DMS 273 (cell line): ENCODE results near the gene EN1.

Source experiments
- DNase-seq: peaks from one replicate; lab custom pipeline; 2025; ENCODE audit not compliant: unreplicated experiment; lab: John Stamatoyannopoulos, UW

The EN1 gene

DNA sequence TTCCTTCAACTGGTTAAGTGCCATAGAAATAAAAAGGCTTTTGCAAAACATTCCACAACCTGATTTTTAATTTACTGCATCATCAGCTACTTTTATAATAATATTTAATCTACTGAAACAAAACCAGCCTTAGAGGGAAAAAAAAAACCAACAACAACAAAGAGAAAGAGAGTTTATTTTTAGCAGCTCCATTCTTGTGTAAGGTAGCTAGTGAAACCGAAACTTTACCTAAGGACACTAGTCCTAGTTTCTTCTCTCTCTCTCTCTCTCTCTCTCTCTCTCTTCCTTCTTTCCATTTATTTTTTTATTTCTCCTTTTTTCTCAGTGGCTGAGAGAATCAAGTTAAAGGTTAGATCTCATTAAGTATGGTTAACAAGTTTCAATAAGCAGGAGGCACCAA lies 21.4 kb downstream of the EN1 start:
- DNase-seq = no peak

DNA sequence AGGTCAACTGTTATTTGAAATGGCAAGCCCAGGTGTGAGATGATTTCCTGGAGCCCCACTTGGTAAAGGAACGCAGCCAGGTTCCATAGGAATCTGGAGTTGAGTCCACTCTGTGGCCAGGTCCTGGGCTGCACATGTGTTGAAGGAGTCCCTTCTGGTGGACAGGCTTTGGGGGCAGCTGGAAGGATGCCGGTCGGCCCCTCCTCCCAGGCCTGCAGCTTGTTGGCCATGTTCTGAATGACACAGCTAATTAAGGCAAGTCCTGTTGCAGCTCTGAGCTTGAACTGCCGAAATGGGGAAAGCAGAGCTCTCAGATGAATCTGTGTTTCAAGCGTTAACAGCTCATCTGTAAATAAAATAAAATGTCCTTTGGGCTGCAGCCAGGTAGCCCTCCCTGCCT lies 23.8 kb downstream of the EN1 start:
- no peak for DNase-seq

DNA sequence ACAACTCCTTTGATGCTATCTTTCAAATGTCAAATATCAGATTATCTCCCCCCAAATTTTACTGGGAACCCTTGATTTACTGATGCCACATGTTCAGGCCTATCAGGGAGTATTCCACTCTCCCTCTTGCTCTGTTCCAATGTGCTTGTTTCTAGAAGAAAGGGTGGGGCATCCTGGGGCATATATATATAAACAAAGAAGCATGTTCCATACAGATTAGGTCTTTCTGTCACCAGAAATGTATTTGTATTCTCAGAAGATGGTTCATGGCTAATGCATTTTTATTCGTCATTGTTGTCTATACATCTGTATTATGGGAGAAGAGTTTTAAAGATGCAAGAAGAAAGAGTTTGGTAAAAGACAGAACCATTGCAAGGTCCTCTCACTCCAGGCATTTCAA lies 24.9 kb downstream of the EN1 start:
- no peak for DNase-seq

- no peak for DNase-seq
Observed at GRCh38 chr2:118822015-118822414, 25.4 kb downstream of the EN1 start.

- no peak for DNase-seq
Observed at GRCh38 chr2:118817469-118817868, 30.0 kb downstream of the EN1 start.

- no peak for DNase-seq
Observed at GRCh38 chr2:118816669-118817068, 30.8 kb downstream of the EN1 start.

DNA sequence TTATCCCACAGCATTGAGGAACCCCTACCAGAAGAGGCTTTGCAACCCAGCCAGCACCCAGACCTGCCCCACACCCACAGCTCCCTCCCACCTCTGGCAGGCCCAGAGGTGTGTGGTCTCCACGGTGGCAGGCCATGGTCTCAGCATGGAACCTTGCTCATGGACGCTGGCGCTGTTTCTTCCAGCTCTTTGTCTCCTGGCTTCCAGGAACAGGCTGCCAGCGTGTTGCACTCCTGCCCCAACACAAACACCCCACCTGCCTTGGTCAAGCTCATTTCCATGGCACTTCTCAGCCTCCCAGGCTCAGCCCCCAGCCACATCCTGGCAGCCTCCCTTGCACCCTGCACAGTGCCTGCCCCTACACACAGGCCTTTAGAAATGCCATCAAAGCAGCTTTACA lies 31.7 kb downstream of the EN1 start:
- no peak for DNase-seq

- DNase-seq = no peak
Observed at GRCh38 chr2:118815314-118815713, 32.1 kb downstream of the EN1 start.

DNA sequence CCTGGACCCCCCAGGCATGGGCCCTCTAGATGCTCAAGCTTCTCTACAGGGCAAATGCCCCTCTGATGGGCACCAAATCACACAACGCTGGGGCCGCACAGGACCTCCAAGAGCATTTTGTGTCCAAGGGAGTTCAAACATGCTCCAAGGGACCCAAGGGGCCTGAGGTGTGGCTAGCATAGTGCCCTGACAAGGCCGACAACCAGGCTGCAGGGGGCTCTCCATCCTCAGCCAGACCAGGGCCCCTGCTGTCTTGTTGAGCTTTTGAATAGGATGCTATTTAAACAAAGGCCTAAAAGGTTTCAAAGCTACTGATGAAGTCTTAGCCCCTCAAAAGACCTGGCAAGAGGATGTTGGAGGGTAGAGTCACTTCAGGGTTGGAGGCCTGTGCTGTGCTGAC lies 33.1 kb downstream of the EN1 start:
- DNase-seq = no peak

DNA sequence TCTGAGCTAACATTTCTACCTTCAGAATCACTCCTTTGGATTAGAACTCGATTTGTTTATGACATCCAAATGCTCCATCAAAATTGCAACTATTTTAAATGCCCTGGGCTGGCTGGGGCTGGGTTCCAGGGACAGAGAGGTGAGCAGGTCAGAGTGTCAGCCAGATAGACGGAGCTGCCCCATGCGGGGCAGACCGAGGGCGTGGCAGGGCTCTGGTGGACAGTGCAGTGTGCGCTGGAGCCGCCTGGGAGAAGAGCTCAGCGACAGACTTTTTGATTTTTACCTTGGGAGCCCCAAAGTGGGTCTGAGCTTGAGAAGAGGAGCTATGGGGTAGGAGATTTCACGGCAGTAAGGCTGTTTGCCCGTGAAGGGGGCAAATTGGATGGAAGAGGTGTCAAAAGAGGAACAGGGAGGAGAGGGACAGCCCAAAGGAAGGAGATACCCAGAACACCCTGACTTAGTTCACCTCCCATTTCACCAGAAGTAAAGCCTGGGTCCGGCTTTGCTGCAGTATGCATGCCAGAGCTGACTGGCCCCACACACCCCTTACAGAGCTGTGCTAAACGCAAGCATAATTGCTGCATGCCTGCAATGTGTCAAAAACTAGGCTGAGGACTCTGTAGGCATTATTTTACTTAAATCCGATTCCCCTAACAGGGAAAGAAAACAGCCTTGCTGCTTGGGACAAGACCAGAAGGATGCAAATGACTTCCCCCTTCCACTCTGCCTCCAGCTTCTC lies 33.7 kb downstream of the EN1 start:
- no peak for DNase-seq

GRCh38 chr2:118813111-118813510 lies 34.3 kb downstream of the EN1 start:
- DNase-seq = no peak

DNA sequence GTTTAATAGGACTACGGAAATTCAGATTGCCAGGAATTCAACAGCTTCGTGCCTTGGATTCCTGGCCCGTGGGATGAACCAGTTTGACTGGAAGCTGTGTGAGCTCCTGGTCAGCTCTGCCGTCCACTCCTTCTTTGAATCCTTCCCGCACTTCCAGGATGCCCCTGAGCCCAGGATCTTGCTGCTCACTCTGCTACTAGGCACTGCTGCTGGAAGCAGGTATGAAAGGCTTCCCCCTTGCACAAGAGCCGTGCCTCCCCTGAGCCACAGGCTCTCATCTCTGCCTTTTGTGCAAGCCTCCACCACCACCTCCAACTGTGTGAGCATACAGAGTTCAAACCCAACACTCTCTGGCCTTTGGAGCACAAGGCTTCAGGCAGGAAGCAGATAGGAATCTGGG lies 34.9 kb downstream of the EN1 start:
- no peak for DNase-seq

DNA sequence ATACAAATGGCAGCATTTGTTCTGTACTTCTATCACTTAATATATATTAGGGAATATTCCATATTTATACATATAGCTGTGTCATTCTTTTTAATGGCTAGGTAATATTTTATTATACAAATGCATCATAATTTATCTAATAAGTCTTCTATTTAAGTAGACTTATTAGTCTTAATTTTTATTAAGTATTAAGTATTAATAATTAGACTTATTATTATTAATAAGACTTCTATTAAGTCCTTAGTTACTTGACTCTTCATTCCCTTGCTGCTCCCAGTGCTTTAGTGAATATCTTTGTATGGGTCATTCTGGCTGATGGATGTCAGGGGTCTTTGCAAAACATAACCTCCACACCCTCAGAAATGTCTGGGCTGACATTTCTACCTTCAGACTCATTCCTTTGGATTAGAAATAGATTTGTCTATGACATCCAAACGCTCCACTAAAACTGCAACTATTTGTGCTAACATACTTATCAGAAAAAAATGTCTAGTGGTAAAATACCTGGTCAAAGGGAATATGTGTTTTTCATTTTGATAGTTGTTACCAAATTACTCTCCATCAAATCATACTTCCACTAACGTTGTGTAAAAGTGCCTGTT lies 35.8 kb downstream of the EN1 start:
- no peak for DNase-seq

DNA sequence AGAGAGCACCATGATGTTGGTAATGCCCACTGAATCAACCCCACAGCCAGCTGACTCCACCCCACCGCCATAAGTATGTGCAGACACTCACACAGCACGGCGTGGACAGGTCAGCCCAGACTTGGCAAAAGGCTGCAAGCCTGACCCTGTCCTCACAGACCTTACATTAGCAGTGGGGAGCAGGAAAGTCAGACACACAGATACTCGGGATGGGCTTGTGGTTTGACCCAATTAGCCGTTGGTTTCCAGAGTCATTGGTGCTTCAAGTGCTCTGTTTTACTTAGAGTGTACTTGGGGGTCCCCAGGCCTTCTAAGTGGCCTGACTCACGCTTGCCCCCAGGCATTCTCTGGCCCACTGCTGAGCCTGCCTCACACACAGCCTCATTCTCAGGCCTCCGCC lies 36.7 kb downstream of the EN1 start:
- no peak for DNase-seq

GRCh38 chr2:118808429-118808809 lies 39.0 kb downstream of the EN1 start:
- no peak for DNase-seq

- no peak for DNase-seq
Observed at GRCh38 chr2:118807668-118808428, 39.6 kb downstream of the EN1 start.

GRCh38 chr2:118806797-118807667 lies 40.4 kb downstream of the EN1 start:
- DNase-seq = no peak

DNA sequence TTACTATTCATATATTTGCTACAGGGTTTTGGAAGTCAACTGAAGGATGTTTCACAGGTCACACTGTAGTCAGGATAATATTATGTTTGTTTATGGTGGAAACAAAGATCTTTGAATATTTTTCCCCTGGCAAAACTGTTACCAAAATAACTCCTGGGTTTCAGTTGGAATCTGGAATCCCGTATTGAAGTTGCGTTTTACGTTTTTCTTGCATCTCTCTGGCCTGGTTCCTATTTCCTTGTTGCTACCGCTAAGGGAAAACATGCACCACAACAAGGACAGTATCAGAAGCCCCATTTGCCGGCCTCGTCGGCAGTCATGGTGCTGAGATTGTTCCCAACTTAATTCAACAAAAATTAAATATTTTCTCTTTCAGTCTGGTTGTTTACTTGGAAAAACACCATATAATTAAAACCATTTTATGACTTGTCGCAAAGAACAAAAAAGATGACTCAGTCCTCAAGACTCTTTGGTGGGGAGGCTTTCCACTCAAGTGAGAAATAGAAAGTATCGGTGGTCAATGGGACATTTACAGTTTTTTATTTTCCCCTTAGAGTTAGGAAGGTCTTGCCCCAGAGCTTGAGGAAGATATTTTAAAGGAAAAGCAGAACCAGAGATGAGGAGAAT lies 42.3 kb downstream of the EN1 start:
- no peak for DNase-seq

DNA sequence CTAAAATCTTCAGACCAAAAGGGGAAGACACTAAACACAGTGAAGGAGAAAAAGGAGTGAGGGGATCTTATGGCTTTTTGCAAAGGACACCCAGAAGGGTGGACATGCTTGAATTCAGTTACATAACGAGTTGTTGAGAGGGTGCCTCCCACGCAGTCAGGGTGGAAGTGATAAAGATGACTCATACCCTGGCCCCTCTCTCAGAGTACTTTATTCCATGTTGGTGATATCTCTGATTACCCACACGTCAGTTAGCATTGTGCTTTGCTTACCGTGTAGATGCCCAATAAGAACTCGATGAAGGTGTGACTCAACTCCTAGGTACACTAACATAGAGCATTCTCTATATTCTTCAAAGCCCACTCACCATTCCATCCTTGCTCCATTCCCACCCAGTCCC lies 44.4 kb downstream of the EN1 start:
- no peak for DNase-seq

DNA sequence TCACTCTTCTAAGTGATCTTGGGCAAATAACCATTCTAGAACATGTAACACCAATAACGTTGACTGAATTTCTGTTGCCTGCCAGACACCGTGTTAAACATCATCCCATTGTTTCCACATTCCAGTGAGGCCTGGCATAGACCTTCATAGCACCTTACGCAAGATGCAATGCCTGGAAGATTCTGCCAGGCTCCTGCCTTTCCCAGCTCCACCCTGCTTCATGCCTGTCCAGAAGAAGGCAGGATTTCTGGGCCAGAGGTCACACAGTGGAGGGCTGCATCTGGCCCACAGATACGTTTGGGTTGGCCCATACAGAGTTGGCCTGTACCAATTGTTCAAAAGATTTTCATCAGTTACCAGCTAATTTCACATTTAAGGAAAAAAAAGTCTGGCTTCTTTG lies 46.3 kb downstream of the EN1 start:
- no peak for DNase-seq

DNA sequence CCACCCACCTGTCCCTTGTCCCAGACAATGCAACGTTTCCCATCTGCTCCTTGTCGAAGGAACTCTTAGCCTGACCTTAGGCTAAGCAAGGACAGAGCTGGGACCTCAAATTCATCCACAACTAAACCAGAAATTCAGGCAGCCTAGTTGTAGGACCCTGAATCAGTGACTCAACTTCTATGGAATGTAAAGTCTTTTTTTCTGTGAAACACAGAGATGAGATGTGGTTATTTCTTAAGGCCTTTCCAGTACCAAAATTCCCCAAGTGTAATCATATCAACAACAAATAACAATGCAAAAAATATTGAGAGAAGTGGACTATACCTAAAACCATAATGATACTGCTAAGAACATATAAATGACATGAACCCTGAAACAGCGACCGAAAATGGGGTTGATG lies 46.7 kb downstream of the EN1 start:
- DNase-seq = no peak
